GM19023 (cell line): ENCODE measurements around the gene RD3L.
A peak's percentile ranks its signal among the peaks of the same experiment; 100 is the strongest.
"Not testable (repeated sequence)": the region's sequence is repeated elsewhere in the genome, so short reads cannot be mapped to it uniquely, and the experiment has no call there.

Experiments
- ATAC-seq: cut with Tn5 transposase; IDR thresholded peaks from one replicate; pipeline ENCODE4 v1.9.1; 2021; ENCODE audit warnings: mild to moderate bottlenecking, moderate library complexity; ENCODE audit not compliant: unreplicated experiment

RD3L gene

GRCh38 chr14:103928011-103928890 lies 14.1 kb downstream of the RD3L start, which contains the start of gene TDRD9:
TSS of gene TDRD9 (plus strand) at chr14:103928456. CDS start at chr14:103928510, 54 bp downstream.
- ATAC-seq, result no peak

DNA sequence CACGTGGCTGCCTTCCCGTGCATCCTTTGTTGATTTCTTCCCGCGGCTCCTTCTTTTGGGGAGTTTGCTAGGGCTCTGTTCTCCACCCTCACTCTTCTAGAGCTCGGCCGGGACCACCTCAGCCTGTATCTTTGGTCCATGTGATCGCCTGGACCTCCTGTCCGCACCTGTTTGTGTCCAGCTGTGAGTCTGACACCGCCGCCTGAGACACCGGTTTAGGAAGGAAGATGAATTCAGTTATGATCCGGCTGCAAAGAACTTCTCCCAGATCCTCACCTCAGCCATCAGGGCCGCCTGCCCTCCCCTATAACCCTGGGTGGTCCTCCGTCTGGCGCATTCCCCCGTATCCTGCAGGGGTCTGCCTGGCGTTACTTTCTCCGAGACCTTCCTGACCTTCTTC lies 14.8 kb downstream of the RD3L start:
- no peak for ATAC-seq

- no peak for ATAC-seq
Observed at GRCh38 chr14:103925316-103925715, 17.0 kb downstream of the RD3L start.

DNA sequence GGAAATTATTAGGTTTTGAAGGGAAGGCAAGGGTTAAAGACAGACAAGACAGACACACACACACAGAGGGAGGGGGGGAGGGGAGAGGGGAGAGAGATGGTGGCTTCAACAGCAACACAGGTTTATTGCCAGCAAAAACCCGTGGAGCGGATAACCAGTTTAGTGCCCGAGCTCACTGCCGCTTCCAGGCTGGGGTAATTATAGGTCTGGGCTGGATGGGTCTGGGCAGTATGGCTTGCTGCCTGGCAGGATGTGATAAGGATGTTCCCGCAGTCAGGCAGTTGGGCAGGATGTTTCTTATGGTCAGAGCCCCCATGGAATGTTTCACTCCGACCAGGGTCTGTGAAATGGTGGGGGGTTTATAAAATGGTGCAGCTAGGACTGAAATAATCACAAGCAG lies 18.5 kb downstream of the RD3L start:
- ATAC-seq, result no peak

DNA sequence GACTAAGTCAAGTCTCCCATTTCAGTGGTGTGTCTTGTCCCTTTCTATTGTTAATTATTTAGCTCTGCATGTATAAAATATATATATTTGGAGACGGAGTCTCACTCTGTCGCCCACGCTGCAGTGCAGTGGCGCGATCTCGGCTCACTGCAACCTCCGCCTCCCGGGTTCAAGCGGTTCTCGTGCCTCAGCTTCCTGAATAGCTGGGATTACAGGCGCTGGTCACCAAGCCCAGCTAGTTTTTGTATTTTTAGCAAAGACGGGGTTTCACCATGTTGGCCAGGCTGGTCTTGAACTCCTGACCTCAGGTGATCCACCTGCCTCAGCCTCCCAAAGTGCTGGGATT lies 20.5 kb downstream of the RD3L start:
- ATAC-seq, result not testable (repeated sequence)

- ATAC-seq, result peak; percentile 85
Observed at GRCh38 chr14:103920981-103921854, 21.1 kb downstream of the RD3L start.

- ATAC-seq, result no peak
Observed at GRCh38 chr14:103916636-103917262, 25.6 kb downstream of the RD3L start.

- ATAC-seq, result no peak
Observed at GRCh38 chr14:103915616-103916015, 26.7 kb downstream of the RD3L start.

DNA sequence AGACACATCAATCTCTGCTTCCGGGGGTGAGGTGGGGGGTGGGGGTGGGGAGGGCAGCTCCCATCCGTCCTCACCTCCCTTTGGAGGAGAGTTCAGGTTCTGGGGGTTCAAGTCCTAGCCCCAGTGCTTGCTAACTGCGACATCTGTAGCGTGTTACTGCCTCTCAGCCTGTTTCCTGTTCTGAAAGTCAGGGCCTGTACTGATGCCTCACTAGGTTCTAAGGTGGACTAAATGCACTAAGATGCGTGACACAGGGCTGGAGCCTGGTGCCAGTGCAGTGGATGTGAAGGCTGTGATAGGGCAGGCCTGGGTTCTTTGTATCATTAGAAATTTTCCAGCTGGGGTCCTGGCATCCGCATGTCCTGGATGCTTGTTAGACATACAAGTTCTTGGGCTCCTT lies 31.3 kb downstream of the RD3L start:
- no peak for ATAC-seq

DNA sequence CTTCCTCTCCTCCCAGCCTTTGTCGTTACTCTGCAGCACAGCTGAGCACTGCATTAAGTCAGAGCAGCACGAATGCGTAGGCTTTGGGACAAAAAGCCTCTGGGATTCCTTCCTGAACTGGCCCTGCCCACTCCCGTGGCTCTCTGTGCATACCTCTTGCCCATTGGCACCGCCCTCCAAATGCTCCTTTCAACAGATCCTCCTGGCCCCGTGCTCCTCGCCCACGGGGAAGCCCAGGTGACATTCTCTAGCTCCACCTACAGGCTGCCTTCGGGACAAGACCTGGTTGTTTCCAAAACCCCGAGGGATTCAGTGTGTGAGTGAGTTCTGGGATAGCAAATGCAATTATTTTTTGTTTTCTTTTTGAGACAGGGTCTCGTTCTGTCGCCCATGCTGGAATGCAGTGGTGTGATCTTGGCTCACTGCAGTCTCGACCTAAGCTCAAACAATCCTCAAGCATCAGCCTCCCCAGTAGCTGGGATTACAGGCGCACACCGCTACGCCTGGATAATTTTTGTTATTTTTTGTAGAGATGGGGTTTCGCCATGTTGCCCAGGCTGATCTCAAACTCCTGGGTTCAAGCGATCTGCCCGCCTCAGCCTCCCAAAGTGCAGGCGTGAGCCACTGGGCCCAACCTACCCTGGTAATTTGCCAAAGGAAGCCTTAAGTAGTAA lies 31.9 kb downstream of the RD3L start:
- ATAC-seq, result no peak

DNA sequence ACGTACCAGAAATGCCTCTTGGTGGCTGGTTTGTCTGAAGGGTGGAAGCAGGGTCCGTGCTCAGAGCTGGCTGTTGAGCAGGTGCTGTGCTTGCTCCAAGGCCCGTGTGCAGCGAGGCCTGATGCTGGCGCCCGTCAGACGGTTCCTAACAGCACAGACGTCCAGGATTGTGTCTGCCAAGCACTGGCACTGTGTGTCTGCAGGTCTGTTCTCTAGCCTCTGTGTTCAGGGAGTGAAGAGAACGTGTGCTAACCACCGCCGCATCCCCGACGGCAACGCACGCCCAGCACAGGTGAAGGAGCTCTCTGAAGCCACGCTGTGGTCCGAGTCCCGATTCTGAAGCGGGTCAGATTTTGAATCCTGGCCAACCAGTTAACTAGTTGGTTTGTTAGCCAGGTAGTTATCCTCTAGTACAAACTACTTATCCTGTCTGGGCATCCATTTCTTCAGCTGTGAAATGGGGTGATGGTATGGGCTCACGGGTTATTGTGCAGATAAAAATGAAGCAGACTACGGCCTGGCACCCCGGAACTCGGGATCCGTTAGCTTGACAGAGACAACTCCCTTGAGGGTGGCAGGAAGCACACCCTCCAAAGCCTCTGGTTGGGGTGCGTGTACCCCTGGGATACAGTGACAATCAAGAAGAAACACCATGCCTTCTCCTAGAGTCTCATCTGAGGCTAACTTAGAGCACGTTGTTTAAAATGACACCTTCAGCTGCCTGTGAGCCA lies 32.6 kb downstream of the RD3L start:
- no peak for ATAC-seq

DNA sequence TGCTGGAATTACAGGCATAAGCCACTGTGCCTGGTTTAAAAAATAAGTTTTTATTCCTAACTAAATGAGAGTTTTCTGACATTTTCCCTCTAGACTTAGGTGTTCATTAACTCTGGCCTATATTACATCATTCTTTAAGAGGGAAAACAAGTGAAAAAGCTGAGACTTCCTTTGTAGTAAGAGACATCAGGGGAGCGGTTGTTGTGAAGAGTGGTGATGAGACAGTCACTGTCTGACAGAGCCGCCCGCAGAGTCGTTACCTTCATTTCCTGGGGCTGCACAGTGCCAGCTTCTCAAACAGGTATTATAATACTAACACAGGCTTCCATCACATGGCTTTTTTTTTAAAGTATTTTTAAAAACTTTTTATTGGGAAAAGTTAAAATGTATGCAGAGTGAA lies 33.7 kb downstream of the RD3L start:
- ATAC-seq, result no peak

DNA sequence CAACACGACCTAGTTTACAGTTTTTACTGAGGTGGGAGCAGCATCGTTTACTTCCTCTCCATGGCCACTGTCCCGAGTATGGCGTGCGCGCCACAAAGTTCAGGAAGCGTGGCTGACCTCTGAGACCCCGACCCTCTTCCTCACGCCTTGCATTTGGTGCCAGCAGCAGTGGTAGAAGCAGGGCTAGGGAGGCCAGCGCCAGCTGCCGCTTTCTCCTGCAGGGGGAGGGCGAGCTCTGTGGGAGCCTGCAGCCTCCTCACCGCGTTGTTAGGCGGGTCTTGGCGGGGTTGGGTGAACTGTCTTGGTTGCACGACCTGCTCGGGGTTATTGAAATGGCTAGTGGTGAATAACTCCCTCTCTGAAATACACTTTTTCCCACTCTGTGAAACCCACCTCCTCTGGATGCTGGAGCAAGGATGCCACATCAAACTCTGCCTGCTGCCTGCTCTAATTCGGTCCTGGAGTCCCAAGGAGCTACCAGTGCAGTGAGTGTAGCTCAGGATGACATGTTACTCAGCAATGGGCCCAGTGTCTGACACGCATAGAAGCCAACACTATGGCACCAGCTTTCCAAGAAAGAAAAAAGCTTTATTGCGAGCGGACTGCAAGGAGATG lies 36.4 kb downstream of the RD3L start:
- ATAC-seq, result no peak

GRCh38 chr14:103904493-103905107 lies 37.7 kb downstream of the RD3L start:
- no peak for ATAC-seq

GRCh38 chr14:103899833-103900232 lies 42.5 kb downstream of the RD3L start:
- ATAC-seq, result no peak

DNA sequence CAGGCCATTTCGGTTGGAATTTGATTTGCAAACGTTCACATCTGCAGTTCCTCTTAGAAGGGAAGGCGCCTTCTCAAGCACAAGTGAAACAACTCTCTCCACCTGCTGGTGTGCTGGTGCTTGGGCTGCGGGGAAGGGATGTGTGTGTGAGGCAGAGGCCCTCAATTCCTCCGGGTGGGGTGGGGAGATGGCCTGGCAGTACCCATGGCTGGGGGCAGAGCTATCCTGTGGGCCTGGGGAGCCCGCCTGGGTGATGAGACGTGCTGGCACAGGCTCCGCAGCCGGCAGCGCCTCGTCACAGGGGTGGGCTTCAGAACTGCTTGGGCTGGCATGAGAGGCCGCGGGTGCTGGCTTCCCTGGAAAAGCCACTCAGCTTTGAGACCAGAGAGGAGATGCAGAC lies 43.0 kb downstream of the RD3L start:
- ATAC-seq, result no peak

DNA sequence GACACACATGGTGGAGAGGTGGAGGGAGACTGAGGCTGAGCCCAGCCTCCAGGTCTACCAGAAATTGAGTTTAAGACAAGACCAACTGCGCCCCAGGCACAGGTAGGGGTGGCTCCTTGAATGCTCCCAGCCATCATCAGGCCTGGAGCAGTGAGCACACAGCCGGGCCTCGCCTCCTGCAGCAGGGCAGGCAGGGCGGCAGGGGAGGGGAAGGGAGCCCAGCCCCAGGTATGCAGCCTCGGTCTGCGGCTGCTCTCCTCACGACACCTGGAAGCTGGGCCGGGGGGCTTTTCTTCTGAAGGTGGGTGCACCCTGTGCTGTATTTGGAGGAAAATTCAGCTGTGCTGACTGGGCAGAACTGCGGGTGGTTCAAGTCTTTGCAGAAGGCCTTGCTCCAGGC lies 43.6 kb downstream of the RD3L start:
- no peak for ATAC-seq

GRCh38 chr14:103898204-103898603 lies 44.1 kb downstream of the RD3L start:
- ATAC-seq, result no peak
